ENCODE measurements around the gene KCNG4. TPM values are rescaled to one million over a fixed set of nuclear protein-coding genes. Genes with fewer than 3 reads are reported as not detected.

Gene KCNG4, protein sequence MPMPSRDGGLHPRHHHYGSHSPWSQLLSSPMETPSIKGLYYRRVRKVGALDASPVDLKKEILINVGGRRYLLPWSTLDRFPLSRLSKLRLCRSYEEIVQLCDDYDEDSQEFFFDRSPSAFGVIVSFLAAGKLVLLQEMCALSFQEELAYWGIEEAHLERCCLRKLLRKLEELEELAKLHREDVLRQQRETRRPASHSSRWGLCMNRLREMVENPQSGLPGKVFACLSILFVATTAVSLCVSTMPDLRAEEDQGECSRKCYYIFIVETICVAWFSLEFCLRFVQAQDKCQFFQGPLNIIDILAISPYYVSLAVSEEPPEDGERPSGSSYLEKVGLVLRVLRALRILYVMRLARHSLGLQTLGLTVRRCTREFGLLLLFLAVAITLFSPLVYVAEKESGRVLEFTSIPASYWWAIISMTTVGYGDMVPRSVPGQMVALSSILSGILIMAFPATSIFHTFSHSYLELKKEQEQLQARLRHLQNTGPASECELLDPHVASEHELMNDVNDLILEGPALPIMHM
- not detected for total RNA-seq

DNA sequence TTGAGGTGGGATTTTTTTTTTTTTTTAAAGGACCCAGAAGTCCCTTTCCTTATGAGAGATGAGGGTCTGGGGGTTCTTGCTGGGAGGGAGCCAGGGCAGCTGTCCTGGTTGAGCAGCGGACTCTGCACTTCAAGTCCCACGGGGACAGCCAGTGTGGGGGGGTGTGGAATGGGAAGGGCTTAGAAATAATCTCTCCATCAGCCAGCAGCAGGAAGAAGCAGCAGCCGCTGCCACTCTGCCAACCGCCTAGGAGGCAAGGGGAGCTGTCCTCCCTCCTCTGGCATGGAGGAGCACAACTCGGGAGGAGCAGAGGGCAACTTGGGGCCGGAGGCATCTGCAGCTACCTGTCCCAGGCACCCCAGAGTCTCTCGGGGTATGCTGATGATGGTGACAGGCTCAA lies at the start of gene KCNG4:
KCNG4 (minus strand) TSS at position 104 of the 400 bp plus-strand sequence. CDS start 2,527 bp downstream, outside the sequence.
- ATAC-seq, result no peak

DNA sequence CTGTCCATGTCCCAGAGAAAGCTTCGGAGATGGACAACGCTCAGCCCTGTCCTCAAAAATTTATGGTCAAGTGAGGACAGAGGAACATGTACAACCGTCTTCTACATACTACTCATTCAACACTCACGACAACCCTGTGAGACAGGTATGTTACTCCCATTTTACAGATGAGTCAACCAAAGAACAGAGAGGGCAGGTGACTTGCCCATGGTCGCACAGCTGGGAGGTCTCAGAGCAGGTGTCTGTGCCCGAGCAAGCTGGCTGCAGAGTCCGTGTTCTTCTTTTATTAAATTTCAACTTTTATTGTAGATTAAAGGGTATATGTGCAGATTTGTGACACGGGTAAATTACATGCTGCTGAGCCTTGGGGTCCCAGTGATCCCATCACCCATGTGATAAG lies 49.1 kb upstream of the KCNG4 start:
- no peak for ATAC-seq

DNA sequence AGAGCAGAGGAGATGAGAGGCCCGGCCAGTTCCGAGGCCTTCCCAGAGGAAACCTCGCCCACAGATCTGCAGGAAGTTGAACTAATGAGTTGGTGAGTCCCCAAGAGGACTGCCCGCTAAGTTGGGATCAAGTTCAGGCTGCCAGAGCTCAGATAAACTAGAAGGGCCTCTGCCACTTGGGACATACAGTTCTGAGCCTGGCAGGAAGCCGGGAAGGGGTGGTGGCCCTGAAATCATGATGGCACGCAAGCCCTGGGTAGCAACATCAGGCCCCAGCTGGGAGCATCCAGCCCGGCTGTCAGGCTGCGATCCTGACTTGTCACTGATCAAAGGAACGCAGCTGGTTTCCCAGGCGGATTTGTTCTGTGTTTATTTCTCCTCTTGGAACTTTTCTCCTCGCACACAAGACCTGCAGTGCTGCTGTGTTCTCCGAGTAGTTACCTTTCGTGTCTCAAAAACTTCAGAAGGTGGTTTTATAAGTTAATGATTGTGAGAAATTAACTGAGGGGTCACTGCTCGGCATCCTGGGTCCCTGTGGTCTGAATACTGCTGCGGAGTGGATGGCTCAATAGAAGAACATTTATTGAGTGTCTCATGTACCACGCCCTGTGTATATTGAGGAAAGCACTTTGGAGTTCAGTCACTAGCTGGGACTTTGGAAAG lies 46.9 kb upstream of the KCNG4 start:
- ATAC-seq, result no peak

DNA sequence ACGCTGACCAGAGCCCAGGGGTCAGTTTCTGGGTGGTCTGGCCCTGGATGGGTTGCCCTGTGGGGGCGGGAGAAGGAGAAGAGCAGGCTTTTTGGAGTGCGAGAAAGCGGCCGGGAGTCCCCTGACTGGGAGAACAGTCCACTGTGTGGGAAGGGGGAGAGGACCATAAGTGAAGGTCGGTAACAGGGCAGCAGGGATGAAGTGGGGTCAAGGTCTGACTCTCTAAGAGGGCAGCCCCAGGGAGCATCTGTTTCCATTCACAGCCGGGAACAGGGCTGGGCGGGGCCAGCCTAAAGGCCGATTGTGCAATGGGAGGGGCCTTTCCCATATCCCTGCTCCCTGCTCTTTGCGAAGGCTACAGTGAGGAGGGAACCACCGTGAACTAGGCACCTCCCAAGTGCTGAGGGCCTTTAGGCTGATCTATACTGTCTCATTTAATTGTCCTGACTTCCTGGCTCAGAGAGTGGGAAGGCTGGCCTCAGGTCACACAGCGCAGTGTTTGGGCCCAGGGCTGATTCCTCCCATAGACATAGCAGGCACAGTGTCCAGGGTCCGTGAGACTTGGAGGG lies 44.4 kb upstream of the KCNG4 start:
- ATAC-seq, result peak; percentile 67

DNA sequence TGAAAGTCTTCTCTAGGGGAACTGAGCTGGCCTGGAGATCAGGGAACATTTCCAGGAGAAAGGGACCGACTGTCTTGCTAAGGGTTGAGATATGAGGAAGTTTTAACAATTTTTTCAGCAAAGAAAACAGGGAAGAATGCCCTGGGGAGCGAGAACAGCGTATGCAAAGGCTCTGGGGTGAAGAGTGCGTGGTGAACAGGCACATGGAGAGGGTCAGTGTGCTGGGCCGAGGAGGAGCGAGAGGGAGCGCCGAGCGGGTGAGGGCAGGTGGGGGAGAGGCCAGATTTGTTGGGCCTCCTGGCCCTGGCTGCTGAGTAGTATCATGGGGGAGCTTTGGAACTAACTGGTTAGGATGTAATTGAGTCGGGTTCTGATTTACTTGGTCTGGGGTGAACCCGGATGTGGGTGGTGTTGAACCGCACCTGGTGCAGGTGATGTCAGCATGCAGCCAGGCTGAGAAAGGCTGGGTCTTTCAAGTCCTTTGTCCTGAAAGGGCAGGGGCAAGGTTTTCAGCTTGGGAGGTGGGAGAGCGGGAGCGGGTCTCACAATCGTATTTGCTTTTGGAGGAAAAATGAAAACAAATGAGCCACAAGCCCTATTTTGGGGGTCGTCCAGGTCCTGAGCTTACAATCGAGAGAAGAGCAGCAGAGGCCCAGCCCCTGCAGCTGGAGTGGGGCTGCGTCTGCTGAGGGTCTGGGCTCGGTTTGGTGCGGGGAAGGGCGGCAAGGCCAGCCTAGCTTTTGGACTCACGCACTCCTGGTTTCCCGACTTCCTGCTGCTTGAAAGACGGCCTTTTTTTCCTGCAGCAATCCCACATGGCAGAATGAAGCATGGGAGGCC lies 43.7 kb upstream of the KCNG4 start:
- no peak for ATAC-seq

DNA sequence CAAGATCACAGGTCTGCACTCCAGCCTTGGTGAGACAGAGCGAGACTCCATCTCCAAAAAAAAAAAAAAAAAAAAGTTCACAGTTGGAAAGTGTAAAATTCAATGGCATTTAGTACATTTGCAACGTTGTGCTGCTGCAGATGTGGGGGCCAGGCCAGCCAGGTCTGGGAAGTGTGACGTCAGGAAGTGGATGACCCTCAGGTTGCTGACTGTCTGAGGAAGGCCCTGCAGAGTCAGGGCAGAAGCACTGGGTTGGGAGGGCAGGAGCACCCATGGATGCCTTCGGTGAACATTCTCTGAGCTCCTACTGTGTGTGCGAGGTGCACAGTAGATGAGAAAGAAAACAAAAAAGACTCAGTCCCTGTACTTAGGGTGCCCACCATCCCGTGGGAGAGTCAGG lies 42.7 kb upstream of the KCNG4 start:
- no peak for ATAC-seq

DNA sequence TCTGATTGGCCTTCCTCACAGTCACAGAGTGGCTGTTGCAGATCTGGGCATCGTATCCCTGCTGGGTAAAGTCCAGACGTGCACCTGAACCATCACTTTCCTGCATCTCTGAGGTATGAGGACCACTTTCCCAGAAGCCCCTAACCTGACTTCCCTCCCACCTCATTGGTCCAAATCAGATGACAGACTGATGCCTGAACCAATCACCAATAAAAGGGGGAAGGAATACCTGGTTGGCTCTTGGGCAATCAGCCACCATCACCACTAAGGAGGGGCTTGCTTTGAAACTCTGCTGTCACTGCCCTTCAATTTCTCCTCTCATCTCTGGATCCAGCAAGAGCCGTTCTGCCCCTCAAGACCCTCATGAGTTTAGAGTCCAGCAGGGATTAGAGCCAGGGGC lies 41.3 kb upstream of the KCNG4 start:
- no peak for ATAC-seq

DNA sequence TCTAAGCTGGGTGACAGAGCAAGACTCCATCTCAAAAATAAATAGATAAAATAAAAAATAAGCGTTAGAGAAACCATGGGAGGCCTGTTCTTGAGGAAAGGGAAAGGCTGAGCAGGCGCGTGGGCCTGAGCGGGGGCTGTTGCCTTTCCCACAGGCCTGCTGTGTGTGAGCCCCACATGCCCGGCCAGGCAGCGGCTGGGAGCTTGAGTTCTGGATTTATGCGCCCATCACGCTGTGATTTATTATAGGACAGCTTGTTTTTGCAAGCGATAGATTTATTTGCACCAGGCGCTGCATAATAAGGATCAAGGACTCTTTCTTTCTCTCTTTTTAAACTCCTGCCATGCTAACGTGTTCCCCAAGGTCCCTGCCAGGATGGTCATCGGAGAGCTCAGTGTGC lies 40.1 kb upstream of the KCNG4 start:
- ATAC-seq, result no peak

DNA sequence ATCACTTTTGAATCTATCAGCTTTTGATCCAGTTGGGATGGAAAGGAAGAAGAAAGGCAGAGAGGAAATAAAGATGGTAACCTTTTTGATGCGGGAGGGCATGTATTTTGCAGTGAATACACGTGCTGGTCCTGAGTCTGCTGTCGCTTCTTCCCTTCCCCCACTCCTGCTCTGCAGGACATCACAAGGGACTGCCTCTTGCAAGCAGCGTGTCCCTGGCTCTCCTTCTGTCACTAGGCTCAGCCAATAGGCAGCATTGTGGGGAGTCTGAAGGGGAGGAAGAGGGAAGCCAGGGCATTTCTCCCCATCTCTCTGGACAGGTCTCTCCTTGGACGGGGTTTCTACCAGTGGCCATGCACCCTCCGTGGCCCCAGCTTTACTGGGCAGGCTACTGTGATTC lies 39.2 kb upstream of the KCNG4 start:
- ATAC-seq, result no peak

DNA sequence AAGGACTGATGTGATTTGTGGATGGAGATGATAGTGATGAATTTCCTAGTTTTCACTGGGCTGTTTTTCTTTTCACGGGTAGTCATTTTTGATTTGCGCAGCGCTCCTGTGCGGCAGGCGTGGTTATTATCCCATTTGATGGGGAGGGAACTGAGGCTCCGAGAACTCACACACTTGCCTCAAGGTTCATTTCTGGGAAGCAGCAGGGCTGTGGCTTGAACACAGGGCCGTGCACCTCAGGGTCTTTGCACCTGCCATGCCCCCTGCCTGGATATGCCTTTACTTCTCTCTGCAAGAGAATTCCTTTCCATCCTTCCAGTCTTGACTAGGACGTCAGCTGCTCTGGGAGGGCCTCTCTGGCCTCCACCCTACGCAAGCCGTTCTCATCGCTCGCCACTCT lies 38.5 kb upstream of the KCNG4 start:
- ATAC-seq, result no peak

DNA sequence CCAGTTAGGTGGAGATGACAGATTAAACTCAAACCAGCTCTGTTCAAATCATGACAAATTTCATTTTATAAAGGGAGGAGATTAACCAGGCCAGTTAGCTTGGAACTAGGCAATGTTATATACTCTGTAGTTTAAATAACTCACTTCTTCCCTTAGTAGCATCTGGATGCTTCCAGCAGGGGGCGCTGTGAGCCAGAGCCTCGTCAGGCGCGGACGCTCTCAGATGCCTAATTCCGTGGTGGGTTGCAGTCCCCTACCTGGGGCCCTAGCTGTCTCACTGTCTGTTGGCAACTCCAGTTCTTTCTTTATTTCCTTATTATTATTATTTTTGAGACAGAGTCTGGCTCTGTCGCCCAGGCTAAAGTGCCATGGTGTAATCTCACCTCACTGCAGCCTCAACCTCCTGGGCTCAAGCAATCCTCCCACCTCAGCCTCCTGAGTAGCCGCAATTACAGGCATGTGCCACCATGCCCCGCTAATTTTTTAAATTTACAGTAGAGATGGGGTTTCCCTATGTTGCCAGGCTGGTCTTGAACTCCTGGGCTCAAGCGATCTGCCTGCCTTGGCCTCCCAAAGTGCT lies 37.5 kb upstream of the KCNG4 start:
- peak; percentile 73 for ATAC-seq

DNA sequence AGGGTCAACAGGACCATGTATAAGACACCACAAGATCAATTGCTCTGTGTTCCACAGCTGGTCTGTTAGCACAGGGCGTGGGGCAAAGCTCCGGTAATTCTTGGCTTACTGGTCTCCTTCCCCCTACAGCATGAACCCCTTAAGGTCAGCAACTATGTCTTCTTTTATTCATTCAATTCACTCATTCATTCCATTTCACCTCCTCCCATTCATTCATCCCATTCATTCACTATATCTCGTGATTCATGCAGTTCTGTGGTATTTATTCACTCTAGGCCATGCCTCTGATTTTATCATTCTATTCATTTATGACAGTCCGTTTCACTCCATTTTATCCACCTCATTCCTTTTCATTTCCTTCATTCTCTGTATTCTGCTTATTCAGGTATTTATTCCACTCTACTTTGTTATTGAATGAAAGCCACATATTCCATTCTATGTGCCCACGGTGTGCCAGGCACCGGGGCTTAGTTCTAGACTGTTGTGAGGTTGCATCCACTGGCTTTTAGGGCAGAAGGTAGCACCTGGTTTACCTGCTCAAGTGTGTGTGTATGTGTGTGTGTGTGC lies 35.9 kb upstream of the KCNG4 start:
- ATAC-seq, result no peak

DNA sequence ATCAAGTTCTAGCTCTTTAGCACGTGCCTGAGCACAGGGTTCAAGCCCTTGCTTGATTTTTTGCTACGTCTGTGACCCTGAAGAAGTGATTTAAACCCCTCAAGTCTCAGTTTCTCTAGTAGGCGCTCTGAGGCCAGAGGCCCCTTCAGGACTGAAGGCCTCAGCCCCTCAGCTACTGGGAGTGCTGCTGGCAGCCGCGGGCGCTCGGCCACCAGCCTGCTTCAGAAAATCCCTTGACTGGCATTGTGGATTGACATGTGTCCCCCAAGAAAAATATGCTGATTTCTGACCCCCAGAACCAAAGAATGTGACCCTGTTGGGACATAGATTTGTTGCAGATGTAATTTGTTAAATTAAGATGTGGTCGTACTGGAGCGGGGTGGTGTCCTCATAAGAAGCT lies 34.7 kb upstream of the KCNG4 start:
- ATAC-seq, result no peak

DNA sequence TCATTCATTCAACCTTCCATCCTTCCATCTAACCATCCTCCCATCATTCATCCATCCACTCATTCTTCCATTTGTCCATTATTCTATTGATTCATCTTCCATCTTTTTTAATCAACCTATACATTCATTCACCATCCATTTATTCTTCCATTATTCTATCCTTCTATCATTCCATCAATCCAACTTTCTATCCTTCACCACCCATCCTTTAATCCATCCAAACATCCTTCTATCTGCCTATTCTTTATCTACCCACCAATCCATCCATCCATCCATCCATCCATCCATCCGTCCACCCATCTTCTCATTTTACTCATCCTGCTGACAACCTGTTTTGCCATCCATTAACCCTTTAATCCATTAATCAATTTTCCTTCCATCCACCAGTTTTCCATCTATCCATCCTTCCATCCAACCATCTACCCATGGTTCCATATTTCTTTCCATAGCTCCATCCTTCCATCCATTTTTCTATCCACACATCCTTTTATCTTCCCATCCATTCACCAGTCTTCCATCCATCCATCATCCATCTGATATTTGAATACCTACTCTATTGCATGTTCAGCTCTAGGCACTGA lies 33.0 kb upstream of the KCNG4 start:
- no peak for ATAC-seq

DNA sequence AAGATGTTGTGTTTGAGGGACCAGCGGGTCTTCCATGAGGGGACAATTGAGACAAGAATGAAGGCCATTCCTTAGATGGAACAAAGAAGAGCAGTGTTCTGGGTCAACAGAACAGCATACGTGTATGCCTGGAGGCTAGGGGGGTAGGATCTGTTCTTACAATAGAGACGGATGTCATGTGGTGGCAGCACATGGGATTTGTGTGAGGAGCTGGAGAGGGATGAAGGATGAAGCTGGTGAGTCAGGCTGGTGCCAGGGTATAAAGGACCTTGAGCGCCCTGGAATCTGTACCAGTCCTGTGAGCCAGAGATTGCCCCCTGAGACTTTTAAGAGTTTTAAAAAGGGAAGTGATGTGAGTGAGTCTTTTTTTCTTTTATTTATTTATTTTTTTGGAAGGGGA lies 32.1 kb upstream of the KCNG4 start:
- ATAC-seq, result no peak

DNA sequence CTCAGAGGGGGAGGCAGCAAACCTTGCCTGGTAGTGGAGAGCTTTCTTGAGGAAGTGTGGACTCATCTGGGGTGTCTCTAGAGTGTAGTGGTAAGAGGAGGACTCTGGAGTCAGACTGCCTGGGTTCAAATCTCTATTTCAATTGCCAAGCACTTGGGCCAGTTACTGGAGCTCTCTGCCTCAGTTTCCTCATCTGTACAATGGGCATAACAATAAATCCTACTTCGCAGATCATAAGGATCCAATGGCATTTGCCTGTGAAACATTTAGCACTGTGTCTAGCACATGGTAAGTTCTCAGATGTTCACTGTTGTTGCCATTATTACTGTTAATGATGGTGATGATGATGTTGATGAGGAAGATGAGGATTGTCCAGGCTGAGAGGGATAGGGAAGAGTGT lies 31.2 kb upstream of the KCNG4 start:
- ATAC-seq, result no peak

DNA sequence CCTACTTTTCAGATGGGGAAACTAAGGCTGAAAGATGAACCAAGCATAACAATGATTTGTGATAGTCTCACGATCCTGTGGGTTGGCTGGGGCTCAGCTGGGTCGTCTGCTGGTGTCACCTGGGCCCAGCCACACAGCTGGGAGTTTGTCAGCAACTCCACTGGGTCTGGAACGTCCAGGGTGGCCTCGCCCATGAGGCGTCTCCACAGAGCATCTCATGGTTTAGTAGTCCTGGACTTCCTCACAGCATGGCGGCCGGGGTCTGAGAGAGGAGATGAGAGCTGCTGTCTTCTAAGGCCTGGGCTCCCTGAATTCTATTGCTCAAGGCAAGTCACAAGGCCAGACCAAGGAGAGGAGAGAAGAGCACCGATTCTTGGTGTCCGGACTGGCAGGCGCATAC lies 30.7 kb upstream of the KCNG4 start:
- no peak for ATAC-seq

DNA sequence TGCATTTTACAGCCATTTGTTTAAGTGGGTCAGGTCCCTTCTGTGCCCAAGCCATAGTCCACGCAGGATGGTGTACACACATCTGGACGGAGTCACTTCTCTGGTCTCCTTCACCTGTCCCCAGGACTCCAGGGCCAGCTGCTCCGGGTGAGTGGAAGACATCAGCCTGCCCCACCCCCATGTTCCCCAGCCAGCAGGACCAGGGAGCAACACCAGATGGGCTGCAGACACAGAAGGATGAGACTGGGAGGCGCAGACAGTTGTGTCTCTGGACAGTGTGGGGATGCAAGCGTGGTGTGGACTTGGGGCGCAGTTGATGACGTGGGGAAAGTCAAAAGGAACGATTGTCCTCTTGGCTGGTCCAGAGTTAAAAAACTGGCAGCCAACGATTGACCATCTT lies 30.3 kb upstream of the KCNG4 start:
- no peak for ATAC-seq

DNA sequence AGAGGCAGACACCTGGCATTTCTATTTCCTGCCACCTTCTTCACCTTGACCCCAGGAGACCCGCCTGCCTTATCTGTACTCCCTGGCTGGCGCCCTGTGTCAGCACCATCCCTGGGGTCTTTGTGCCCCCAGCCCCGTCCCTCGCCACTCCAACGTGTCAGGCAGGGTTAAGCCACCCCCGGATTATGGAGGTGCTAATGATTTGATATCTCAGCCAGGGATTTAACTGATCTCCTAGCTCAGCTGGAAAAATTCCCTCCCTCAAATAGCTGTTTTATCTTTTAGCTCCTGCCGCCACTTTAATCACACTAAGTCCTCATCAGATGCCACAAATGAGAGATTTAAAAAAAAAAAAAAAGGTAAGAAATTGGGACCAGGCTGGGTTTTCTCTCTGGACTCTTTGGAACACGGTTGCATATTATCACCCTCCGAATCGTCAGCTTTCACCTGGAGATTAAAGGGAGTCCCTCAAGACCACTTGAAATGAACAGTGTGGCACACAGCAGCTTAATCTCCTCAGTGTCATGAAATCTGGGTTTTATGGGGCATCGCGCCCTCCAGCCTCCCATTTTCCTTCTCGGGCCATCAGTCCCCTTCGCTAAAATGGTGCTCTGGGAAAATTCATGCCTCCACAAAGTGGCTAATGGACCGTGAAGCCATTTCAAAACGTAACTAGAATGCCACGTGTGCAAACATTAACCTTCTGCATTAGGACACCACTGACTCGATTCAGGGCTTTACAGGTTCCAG lies 28.7 kb upstream of the KCNG4 start:
- ATAC-seq, result no peak

DNA sequence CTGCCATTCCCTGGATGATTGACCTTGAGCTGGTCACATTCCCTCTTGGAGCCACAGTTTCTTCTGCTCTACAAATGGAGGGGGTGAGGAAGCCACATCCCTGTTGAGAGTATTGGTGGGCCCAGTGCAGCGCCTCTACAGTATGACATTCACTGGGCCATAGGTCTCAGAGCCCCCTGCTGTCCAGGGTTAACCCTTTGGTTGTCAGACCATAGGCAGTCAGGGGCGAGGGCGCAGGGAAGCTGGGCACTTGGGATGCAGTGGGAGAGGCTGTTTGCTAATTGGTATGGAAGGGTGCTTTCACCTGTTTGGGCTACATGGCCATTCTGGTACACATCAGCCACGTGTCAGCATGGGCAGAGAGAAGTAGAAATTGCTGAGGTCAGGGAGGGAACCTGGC lies 27.6 kb upstream of the KCNG4 start:
- no peak for ATAC-seq

DNA sequence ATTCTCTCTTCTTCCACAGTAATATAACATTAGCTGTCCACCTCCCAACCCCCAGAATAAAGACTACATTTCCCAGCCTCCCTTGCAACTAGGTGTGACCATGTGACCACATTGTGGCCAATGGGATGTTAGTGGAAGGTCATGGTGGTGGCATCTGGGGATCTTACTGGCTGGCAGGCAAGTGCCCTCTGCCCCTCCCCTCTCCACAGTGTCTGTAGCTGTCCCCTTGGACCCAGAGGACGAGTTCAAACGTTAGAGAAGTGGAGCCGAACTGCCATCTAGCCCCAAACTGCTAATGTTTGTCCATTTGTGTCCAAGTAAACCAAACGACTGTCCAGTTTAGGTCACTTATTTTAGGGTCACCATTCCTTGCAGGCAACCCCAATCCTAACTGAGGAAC lies 26.6 kb upstream of the KCNG4 start:
- peak; percentile 62 for ATAC-seq
